Islet precursor cell (in vitro differentiated cells): Measurements from ENCODE around the gene TET1.
"Not testable (repeated sequence)": the region's sequence is repeated elsewhere in the genome, so short reads cannot be mapped to it uniquely, and the experiment has no call there.

Source experiments
- DNase-seq: peaks from one replicate; pipeline ENCODE4 v3.0.0-alpha.2; 2018

Gene TET1

GRCh38 chr10:68565658-68566057 lies 5.5 kb downstream of the TET1 start:
- no peak for DNase-seq

GRCh38 chr10:68566351-68566750 lies 6.2 kb downstream of the TET1 start:
- no peak for DNase-seq

- DNase-seq = no peak
Observed at GRCh38 chr10:68566955-68567354, 6.8 kb downstream of the TET1 start.

- no peak for DNase-seq
Observed at GRCh38 chr10:68572151-68572550, 12.0 kb downstream of the TET1 start.

GRCh38 chr10:68574051-68574450 lies 13.9 kb downstream of the TET1 start:
- DNase-seq = no peak

- peak; percentile 77 for DNase-seq
Observed at GRCh38 chr10:68576118-68576517, 16.0 kb downstream of the TET1 start.

- DNase-seq = no peak
Observed at GRCh38 chr10:68578974-68579373, 18.8 kb downstream of the TET1 start.

- not testable (repeated sequence) for DNase-seq
Observed at GRCh38 chr10:68584187-68584586, 24.1 kb downstream of the TET1 start.

- no peak for DNase-seq
Observed at GRCh38 chr10:68586606-68587305, 26.6 kb downstream of the TET1 start.

GRCh38 chr10:68594405-68594804 lies 34.3 kb downstream of the TET1 start:
- peak; percentile 81 for DNase-seq

- DNase-seq = peak; percentile 67
Observed at GRCh38 chr10:68595513-68595912, 35.4 kb downstream of the TET1 start.

GRCh38 chr10:68597407-68597806 lies 37.3 kb downstream of the TET1 start:
- no peak for DNase-seq

- peak; percentile 57 for DNase-seq
Observed at GRCh38 chr10:68598978-68599770, 39.0 kb downstream of the TET1 start.

- DNase-seq = no peak
Observed at GRCh38 chr10:68599771-68600040, 39.6 kb downstream of the TET1 start.

- DNase-seq = peak; percentile 98
Observed at GRCh38 chr10:68600041-68600778, 40.1 kb downstream of the TET1 start.

- no peak for DNase-seq
Observed at GRCh38 chr10:68601501-68602265, 41.5 kb downstream of the TET1 start.

- no peak for DNase-seq
Observed at GRCh38 chr10:68602434-68602833, 42.3 kb downstream of the TET1 start.

GRCh38 chr10:68603766-68604165 lies 43.6 kb downstream of the TET1 start:
- no peak for DNase-seq

- DNase-seq = no peak
Observed at GRCh38 chr10:68604441-68604840, 44.3 kb downstream of the TET1 start.

GRCh38 chr10:68606918-68607317 lies 46.8 kb downstream of the TET1 start:
- no peak for DNase-seq

GRCh38 chr10:68610023-68610422 lies 49.9 kb downstream of the TET1 start:
- DNase-seq = not testable (repeated sequence)

GRCh38 chr10:68611227-68611626 lies 51.1 kb downstream of the TET1 start:
- no peak for DNase-seq

- DNase-seq = not testable (repeated sequence)
Observed at GRCh38 chr10:68613974-68614373, 53.8 kb downstream of the TET1 start.
